Pons (tissue), 1 donor: ENCODE results near the gene ACAD11.
"Not testable (repeated sequence)": the region's sequence is repeated elsewhere in the genome, so short reads cannot be mapped to it uniquely, and the experiment has no call there.

Experiments used
- DNase-seq: peaks from one replicate; pipeline ENCODE4 v3.0.0-alpha.2; 2016; ENCODE audit warnings: low spot score

Gene ACAD11

DNA sequence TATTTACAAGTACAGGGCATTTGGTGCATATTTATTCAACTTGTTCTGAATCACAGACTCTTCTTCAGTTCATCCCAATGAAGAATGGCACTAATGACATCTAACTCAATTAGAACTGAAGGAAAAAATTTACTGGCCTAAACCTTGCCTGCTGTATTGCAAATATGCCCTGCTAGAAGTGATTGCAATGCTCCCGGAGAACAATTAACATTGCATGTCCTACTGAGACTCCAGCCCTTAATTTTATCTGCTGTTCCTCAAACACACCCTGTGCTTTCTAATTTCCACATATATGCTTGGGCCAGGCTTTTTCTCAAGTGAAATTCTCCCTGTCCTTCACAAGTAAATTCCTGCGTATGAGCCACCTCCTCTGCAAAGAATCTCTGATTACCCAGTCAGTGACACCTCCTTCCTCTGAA lies 54.2 kb downstream of the ACAD11 start:
- DNase-seq: no peak

DNA sequence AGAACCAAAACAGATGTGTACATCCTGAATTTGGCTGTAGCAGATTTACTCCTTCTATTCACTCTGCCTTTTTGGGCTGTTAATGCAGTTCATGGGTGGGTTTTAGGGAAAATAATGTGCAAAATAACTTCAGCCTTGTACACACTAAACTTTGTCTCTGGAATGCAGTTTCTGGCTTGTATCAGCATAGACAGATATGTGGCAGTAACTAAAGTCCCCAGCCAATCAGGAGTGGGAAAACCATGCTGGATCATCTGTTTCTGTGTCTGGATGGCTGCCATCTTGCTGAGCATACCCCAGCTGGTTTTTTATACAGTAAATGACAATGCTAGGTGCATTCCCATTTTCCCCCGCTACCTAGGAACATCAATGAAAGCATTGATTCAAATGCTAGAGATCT lies 59.0 kb downstream of the ACAD11 start:
- DNase-seq: not testable (repeated sequence)

DNA sequence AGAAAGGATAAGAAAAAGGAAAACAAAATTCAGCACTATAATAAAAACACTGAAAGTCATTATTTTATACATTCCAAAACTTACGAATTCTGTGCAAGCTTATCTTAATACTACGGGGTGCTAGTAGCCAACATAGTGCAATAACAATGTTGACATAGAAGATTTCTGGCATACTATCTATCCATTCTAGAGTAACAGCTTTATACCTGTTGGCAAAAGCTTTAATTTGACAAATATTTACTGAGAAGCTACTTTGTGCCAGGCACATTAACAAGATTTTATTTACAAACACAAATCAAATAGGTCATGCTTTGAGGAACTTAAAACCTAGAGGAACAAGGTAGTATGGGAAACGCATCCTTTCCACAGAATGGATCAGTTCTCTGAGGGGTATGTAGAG lies 61.4 kb downstream of the ACAD11 start:
- DNase-seq: no peak

DNA sequence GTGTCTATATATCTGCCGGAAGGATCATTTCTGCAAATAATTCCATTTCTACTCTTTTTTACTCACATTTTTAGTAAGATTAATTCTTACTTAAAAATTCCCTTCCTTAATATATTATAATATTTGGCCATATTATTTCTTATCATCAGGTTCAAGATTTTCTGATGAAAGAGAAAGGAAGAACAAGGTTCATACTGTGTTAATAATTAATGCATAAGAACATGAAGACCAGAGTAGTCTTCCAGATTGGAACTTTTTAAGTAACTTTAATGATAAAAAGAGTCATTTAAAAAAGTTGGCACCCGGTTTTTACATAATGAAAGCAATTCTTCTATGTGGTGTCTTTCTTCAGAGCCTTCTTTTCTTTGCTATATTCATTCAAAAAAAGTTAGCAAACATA lies 61.9 kb downstream of the ACAD11 start:
- no peak for DNase-seq

DNA sequence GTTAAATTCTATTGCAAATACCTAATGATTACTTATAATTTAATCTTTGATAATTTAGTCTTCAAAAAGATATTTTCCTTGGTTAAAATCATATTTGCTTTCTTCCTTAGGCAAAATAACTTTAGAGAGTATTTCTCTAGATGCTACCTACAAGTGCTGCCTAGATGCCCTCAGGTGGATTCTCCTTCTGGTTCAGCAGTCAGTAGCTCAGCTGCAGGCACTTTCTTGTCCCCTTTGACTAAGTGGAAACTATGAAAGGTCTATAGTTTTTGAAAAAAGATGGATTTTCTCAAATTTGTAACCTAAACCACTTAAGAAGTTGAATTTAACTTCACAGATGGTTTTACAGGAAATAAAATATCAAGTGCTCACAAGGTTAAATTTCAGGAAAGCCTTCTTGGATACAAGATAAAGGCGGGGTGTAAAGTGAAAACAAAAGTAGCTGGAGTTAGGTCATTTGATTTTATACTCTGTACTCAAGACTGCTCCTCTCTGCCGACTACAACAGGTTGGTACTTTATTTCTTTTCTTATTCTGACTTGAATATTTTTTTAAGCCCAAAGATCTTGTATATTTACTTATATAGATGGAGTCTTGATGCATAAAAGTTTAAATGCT lies 62.7 kb downstream of the ACAD11 start, which contains the start of gene ACKR4:
TSS of gene ACKR4 (plus strand) at position 455 of the 618 bp plus-strand sequence. CDS start 3,128 bp downstream, outside the sequence.
- no peak for DNase-seq

DNA sequence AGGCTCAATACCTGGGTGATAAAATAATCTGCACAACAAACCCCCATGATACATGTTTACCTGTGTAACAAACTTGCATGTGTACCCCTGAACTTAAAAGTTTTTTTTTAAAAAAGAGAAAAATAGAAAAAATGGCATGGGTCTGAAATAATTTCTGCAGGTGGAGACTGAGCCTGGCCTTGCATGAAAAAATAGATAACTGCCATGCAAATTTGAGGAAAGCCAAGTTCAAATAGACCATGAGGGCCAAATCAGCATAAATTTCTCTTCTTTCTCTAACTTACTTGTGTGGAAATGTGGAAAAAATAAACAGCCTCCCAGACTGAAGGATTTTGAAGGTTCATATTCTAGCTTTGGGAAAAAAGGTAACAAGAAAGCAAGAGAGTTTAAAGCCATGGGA lies 63.3 kb downstream of the ACAD11 start:
- no peak for DNase-seq

DNA sequence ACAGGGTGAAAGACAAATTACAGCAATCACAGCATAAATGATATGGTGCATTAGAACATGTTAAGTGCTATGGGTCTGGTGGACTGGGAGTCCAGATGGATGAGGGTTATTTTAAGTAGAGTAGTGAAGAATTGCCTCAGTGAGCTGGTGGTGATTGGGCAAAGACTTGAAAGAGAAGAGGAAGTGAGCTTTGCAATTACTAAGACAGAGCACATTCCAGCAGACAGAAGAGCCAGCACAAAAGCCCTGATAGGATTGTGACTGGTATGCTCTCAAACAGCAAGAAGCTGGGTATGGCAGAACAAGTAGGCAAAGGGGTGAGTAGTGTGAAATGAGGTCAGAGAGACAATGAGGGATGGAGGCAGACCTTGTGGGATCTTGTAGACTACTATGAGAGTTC lies 64.6 kb downstream of the ACAD11 start:
- no peak for DNase-seq

DNA sequence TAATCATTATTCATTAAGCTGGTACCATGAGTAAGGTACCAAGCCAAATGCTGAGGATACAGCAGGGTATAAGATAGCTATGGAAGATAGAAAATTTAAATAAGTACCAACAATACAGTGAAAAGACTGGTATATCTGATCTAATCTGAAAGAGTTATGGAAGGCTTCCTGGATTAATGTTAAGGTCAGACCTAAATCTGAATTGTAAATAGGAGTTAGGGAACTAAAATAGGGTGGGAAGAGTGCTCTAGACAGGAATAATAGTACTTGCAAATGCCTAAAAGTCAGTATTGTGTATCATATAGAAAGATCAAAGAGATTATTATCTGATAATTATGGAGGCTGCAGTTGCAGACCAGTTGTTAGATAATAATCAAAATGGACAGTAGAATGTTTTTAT lies 65.1 kb downstream of the ACAD11 start:
- no peak for DNase-seq

DNA sequence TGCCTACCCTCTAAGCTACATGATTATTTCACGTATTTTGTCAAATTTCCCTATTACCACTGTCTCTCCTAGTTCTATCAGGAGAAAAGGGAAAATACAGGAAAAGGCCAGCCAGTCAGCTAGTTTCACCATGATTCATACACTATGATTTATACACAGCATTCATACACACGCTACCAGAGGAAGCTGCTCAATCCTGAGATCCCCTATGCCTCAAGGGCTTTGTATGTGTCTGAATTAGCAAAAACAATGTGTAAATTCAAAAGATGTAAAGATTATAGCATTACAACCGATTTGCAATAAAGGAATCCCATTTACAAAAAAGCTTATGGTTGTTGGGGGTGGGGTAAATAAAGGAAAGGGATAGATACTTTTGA lies 65.7 kb downstream of the ACAD11 start:
- no peak for DNase-seq

DNA sequence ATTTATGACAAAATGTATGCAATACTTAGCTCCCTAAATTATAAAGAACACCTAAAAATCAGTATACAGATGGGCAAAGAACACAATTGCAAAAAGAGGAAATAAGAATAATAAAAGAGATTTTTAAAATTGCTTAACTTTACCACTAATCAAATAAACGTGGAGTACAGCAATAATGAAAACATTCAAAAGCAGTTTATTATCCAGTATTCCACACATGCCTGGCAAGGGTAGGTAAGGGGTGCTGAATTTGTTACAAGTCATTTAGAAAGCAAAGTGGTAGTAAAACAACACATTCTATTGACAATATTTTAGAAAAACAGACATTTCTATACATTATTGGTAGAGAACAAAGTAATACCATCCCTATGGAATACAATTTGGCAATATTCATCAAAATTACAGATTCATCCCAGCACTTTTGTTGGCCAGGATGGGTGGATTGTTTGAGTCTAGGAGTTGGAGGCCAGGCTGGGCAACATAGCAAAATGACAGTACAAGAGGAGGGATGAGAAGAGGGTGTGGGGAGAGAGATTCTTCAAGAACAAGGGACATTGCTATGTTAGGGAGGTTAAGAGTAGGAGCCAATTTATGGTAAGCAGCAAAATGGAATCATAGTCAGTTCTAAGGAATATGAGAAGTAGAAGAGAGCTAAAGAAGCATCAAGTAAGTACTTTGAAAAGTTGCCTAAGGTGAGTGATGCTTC lies 66.2 kb downstream of the ACAD11 start:
- no peak for DNase-seq

DNA sequence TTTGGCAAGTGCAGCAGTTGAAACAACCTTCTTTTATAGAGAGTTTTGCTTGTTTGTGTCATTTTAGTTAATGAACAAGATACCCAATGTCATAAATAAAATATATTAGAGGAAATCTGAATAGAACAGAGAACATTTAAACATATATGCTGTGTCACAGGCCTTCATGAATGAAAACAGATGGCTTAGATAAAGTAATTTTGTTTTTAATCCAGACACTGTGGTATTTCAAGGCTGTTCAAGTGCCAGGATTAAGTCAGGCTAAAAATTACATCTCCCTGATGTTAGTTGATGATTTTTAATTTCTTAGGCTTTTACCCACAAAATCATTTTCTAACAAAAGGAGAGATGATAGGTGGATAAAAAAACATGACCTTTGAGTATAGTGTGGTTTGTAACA lies 67.4 kb downstream of the ACAD11 start:
- DNase-seq: no peak

DNA sequence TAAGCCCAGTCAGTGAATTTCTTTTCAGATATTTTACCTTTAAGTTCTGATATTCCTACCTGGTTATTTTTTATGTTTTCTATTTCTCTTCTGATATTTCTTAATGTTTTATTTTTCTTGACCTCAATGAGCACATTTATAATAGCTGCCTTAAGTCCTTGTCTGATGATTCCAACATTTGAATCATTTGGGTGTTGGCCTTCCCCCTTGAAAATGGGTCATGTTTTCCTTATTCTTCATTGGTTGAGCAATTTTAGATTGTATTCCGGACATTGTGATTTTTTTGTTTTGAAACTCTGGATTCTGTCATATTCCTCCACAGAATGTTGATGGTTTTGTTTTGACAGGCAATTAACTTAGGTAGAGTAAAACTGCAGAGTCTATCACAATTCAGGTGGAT lies 72.2 kb downstream of the ACAD11 start:
- no peak for DNase-seq

DNA sequence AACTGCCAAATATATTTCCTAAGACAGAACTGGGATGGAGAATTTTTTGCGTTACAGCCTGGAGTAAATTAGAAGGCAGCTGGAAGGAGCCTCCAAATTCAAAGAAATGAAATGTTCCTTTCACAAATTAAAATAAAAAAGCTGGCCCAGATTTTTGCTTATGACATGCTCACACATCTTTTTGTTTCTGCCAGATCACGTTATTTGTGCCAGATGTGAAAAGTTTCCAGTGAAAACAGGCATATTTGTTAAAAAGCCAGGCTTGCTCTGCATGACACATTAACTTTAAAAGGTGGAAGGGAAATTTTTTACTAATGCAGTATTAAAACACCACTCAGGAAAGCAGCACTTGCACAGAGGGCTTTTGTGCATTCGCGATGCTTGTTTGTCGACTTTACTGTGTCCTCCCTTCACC lies 85.8 kb downstream of the ACAD11 start:
- no peak for DNase-seq

DNA sequence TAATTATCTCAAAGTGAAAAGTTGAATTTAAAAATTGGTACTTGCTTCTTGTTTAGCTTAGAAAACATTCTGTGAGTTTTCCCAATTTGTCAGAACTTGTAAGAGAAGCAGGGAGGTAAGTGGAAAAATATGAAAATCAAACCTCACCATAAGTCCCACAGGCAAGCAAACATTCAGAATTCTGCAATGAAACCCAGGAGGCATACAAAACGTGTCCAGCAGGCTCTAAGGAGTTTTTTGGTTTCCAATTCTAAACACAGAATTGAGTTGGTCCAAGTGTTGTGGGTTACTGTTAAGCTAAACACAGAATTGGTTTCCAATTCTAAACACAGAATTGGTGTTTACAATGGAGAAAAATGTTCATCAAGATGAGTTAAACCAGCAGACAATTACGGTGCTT lies 89.6 kb downstream of the ACAD11 start:
- no peak for DNase-seq

DNA sequence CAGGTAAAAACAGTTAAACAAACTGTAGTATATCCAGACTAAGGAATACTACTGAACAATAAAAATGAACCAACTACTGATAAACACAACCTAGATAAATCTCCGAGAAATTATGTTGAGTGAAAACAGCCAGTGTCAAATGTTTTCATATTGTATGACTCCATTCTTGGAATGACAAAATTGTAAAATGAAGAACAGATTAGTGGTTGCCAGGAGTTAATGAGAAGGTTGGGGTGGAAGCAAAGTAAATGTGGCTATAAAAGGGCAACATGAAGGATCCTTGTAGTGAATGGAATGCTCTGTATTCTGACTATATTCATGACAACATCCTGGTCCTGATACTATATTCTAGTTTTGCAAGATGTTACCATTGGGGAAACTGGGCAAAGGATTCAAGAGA lies 90.0 kb downstream of the ACAD11 start:
- no peak for DNase-seq

DNA sequence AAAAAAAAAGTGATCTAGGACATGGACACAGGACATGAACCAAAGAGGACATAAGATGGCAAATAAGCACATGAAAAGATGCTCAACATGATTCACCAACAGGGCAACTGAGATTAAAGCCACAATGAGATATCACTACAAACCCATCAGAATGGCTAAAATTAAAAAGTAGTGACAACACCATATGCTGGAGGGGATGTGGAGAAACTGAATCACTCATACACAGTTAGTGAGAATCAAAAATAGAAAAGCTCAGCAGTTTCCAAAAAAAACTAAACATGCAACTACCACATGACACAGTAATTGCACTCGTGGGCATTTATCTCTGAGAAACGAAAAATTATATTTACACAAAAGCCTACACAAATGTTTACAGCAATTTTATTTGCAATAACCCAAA lies 90.5 kb downstream of the ACAD11 start:
- no peak for DNase-seq

DNA sequence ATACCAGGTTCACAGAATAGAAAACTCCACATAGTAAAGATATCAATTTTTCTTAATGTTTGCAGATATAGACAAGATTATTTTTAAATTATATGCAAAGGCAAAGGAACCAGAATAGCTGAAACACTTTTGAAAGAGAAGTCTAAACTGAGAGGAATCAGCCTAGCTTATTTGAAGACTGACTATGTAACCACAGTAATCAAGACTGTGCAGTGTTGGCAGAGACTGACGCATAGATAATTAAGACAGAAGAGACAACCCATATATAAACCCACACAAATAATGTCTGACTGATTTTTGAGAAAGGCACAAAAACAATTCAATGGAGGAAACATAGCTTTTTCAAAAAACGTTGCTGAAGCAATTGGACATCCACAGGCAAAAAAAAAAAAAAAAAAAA lies 91.2 kb downstream of the ACAD11 start:
- no peak for DNase-seq

DNA sequence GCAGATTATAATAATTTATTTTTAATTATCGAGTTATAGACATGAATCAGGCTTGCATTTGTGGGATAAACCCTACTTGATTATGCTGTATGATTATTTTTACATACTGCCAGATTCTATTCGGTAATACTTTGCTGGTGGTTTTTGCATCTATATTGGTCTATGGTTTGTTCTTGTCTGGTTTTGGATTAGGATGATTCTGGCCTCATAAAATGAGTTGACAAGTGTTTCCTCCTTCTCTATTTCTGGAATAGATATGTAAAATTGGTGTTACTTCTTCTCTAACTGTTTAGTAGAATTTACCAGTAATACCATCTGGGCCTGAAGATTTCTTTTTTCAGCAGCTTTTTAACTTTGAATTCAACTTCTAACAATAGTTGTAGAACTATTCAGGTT lies 95.5 kb downstream of the ACAD11 start:
- DNase-seq: no peak

DNA sequence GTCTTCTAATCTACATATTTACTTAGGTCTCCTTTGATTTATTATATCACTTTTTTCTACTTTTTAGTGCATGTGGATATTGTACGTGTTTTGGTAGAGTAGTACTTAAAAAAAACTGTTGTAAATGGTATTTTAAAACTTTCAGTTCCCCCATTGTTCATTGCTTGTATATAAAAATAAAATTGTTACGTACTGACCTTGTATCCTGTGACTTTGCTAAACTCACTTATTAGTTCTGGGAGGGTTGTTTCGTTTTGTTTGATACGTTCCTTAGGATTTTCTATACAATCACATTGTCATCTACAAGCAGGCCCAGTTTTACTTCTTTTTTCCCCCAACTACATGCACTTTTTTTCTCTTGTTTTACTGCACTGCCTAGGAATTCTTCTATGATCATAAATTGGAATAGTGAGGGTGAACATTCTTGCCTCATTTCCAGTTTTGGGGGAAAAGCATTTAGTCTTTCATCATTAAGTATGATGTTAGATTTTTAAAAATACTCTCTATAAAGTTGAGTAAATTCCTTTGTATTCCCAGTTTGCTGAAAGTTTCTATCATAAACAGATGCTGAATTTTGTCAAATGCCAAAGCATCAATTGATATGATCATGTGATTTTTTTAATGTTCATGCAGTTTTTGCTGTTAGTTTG lies 96.1 kb downstream of the ACAD11 start:
- DNase-seq: no peak

DNA sequence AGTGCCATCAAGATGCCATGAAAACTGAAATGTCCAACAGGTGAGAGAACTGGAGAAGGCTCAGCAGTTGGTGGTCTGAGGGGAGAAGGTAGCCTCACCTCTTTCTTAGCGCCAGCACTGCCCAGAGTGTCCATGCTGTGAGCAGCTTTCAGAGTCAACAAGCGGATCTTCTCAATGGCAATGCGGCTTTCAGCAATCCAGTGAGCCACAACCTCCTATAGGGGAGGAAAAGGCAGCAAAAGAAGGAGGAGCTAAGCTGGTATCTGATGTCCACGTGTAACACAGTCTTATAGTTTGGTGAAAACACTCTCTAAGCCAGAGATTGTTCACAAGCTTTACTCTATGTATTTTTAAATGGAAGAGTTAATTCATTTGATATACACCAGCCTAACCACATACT lies 98.6 kb downstream of the ACAD11 start:
- no peak for DNase-seq

DNA sequence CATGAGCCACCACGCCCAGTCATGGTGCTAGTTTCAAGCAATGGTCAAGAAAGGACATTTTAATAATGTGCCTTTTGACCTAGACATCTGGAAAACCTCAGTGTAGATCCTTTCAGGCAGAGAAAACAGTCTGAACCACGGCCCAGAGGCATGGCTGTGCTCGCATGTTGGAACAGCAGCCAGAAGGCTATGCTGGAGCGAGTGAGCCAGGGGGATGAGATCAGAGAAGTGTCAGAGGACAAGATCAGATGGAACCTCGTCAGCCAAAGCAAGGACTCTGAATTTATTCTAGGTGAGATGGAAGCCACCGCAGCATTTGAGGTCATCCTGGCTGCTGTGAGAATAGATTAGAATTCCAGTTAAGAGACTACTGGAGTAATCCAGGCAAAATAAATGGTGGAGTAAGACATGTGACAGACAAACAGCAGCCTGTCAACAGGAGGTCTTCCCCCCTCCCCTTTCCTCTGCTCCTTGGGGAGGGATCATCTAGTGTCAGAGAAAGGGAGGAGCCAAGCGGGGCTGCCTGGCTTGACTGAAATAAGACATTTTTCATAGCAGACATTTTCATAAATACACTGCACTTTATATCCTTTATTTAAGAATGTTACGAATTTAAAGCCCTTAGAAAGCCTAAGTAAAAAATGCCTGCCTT lies 103.0 kb downstream of the ACAD11 start:
- no peak for DNase-seq

DNA sequence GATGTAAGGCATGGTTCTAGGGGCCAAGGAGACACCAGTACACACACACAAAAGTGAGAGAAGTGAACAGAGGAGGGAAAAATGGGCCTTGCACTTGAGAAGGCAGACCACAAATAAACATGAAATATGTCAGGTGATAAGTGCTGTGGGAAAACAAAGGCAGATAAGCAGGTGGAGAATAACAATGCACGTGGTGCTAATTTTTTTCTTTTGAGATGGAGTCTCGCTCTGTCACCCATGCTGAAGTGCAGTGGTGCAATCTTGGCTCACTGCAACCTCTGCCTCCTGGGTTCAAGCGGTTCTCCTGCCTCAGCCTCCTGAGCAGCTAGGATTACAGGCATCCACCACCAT lies 103.6 kb downstream of the ACAD11 start:
- not testable (repeated sequence) for DNase-seq
